ENCODE measurements around the gene ATP8B4.

ATP8B4 gene

GRCh38 chr15:49901321-49901720 is 217.7 kb downstream of the ATP8B4 start:
- Histone ChIP-seq H3F3A (ENCODE audit: low read depth) (no peaks in the 10 kb centered on the region), H3K4me1 (ENCODE audit: insufficient read depth, low read length, poor library complexity, severe bottlenecking) (no peaks in the 10 kb centered on the region), H3K4me2 (ENCODE audit: low read depth, low read length, poor library complexity, severe bottlenecking) (no peak overlapping the region), H3K9me2 (replicated peaks; ENCODE audit: low read depth, low read length) (no peaks in the 10 kb centered on the region), H3K79me2 (ENCODE audit: insufficient read depth, low read length) (no peaks in the 10 kb centered on the region), H2AFZ (ENCODE audit: low read length) (no peak overlapping the region), H4K20me1 (ENCODE audit: insufficient read depth, low read length, poor library complexity, severe bottlenecking) (no peaks in the 10 kb centered on the region), H3K36me3 (ENCODE audit: insufficient read depth, low read length) (no peaks in the 10 kb centered on the region), H3K4me3 (ENCODE audit: low read length, poor library complexity, severe bottlenecking) (no peak overlapping the region), H3K9me3 (ENCODE audit: insufficient read depth, low read depth, low read length) (no peaks in the 10 kb centered on the region), H3K9ac (ENCODE audit: low read depth, low read length, poor library complexity, severe bottlenecking) (no peak overlapping the region), H3K27me3 (ENCODE audit: insufficient read depth, low read length, poor library complexity, severe bottlenecking) (no peaks in the 10 kb centered on the region)
- TF ChIP-seq, protein P1, sequence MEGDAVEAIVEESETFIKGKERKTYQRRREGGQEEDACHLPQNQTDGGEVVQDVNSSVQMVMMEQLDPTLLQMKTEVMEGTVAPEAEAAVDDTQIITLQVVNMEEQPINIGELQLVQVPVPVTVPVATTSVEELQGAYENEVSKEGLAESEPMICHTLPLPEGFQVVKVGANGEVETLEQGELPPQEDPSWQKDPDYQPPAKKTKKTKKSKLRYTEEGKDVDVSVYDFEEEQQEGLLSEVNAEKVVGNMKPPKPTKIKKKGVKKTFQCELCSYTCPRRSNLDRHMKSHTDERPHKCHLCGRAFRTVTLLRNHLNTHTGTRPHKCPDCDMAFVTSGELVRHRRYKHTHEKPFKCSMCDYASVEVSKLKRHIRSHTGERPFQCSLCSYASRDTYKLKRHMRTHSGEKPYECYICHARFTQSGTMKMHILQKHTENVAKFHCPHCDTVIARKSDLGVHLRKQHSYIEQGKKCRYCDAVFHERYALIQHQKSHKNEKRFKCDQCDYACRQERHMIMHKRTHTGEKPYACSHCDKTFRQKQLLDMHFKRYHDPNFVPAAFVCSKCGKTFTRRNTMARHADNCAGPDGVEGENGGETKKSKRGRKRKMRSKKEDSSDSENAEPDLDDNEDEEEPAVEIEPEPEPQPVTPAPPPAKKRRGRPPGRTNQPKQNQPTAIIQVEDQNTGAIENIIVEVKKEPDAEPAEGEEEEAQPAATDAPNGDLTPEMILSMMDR (conservative IDR thresholded peaks at IDR 0.05; ENCODE audit: low read length), result no peak
- TF ChIP-seq EZH2phosphoT487 (IDR thresholded peaks at IDR 0.05; ENCODE audit: borderline replicate concordance), result no peak

DNA sequence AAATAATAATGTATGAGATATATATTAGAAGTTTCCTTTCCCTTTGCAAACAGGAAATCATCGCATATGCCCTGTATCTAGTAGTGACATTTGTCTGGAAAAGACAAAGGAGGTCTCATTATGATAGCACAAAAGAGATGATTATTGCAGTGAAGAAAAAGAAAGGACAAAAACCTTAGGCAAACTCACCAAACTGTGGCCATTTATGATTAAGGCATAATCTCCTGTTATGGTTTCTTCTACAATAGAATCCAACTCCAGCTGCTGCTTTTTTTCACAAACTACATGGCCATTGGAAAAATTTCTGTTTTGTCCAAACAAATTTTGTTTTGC is 218.2 kb downstream of the ATP8B4 start:
- H2AFZ ChIP-seq (ENCODE audit: low read length), result no peak overlapping the region
- no peak for TF ChIP-seq EZH2phosphoT487 (IDR thresholded peaks at IDR 0.05; ENCODE audit: borderline replicate concordance)
- TF ChIP-seq, protein P1 (conservative IDR thresholded peaks at IDR 0.05; ENCODE audit: low read length), result no peak

GRCh38 chr15:49900006-49900902 is 218.8 kb downstream of the ATP8B4 start:
- Histone ChIP-seq H2AFZ (ENCODE audit: low read length) (no peak overlapping the region), H3K9me2 (replicated peaks; ENCODE audit: low read depth, low read length) (no peaks in the 10 kb centered on the region), H4K20me1 (ENCODE audit: insufficient read depth, low read length, poor library complexity, severe bottlenecking) (no peaks in the 10 kb centered on the region), H3K9ac (ENCODE audit: low read depth, low read length, poor library complexity, severe bottlenecking) (no peak overlapping the region), H3K4me1 (ENCODE audit: insufficient read depth, low read length, poor library complexity, severe bottlenecking) (no peaks in the 10 kb centered on the region), H3K79me2 (ENCODE audit: insufficient read depth, low read length) (no peaks in the 10 kb centered on the region), H3F3A (ENCODE audit: low read depth) (no peaks in the 10 kb centered on the region), H3K9me3 (ENCODE audit: insufficient read depth, low read depth, low read length) (no peaks in the 10 kb centered on the region), H3K36me3 (ENCODE audit: insufficient read depth, low read length) (no peaks in the 10 kb centered on the region), H3K4me3 (ENCODE audit: low read length, poor library complexity, severe bottlenecking) (no peak overlapping the region), H3K4me2 (ENCODE audit: low read depth, low read length, poor library complexity, severe bottlenecking) (no peak overlapping the region), H3K27me3 (ENCODE audit: insufficient read depth, low read length, poor library complexity, severe bottlenecking) (no peaks in the 10 kb centered on the region)
- TF ChIP-seq EZH2phosphoT487 (IDR thresholded peaks at IDR 0.05; ENCODE audit: borderline replicate concordance), result no peak
- TF ChIP-seq, protein P1 (conservative IDR thresholded peaks at IDR 0.05; ENCODE audit: low read length), result no peak

More for the DNA sequence above, 218.2 kb downstream of the ATP8B4 start:
- Histone ChIP-seq H3K4me1 (ENCODE audit: insufficient read depth, low read length, poor library complexity, severe bottlenecking) (no peaks in the 10 kb centered on the region), H3F3A (ENCODE audit: low read depth) (no peaks in the 10 kb centered on the region), H3K9me2 (replicated peaks; ENCODE audit: low read depth, low read length) (no peaks in the 10 kb centered on the region), H3K9ac (ENCODE audit: low read depth, low read length, poor library complexity, severe bottlenecking) (no peak overlapping the region), H3K9me3 (ENCODE audit: insufficient read depth, low read depth, low read length) (no peaks in the 10 kb centered on the region), H4K20me1 (ENCODE audit: insufficient read depth, low read length, poor library complexity, severe bottlenecking) (no peaks in the 10 kb centered on the region), H3K27me3 (ENCODE audit: insufficient read depth, low read length, poor library complexity, severe bottlenecking) (no peaks in the 10 kb centered on the region), H3K79me2 (ENCODE audit: insufficient read depth, low read length) (no peaks in the 10 kb centered on the region), H3K4me3 (ENCODE audit: low read length, poor library complexity, severe bottlenecking) (no peak overlapping the region), H3K4me2 (ENCODE audit: low read depth, low read length, poor library complexity, severe bottlenecking) (no peak overlapping the region), H3K36me3 (ENCODE audit: insufficient read depth, low read length) (no peaks in the 10 kb centered on the region)

All from Loucy (cell line).